HG02588 (cell line): ENCODE results near the gene AP3S2.
"Not testable (repeated sequence)": the region's sequence is repeated elsewhere in the genome, so short reads cannot be mapped to it uniquely, and the experiment has no call there.

ENCODE experiments used
- ATAC-seq: cut with Tn5 transposase; IDR thresholded peaks from one replicate; pipeline ENCODE4 v1.9.1; 2021; ENCODE audit warnings: mild to moderate bottlenecking, moderate library complexity; ENCODE audit not compliant: unreplicated experiment

The AP3S2 gene

DNA sequence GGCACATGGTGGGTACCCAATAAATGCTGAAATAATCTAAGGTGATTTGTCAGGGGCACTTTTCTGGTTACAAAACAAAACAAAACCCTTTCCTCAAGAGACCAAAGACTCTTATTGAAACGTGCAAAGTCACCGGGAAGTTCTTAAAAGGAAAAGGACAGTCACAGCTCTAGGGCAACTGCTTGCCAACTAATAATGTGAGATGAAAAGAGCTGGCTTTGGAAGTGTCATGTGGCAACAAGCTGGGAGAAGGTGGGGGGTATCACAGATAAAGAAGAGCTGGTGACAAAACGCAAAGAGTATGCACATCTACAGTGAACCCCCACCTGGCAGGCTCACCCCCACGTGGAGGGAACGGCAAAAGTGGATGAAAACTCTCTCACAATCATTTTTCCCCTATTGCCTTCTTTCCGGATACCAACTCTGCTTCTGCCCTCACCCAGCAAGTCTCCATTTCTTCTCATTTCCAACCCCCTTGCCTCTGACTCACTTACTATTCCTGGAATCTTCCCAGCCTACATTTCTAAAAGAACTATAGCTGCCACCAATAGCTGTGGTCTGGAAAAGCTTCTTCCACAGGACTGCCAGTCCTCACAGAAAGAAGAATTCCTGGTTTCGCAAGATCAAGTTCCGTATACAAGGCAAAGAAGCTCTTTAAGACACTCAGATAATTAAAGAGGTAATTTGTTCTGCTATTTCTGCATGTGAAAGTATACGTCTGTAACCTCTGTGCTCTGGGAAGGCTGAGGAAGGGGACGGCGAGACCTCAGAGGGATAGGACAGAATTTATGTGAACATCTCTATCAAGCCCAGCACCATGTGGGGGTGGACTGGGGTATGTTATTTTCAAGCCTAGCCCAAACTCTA, 57.3 kb downstream of the AP3S2 start:
- no peak for ATAC-seq

DNA sequence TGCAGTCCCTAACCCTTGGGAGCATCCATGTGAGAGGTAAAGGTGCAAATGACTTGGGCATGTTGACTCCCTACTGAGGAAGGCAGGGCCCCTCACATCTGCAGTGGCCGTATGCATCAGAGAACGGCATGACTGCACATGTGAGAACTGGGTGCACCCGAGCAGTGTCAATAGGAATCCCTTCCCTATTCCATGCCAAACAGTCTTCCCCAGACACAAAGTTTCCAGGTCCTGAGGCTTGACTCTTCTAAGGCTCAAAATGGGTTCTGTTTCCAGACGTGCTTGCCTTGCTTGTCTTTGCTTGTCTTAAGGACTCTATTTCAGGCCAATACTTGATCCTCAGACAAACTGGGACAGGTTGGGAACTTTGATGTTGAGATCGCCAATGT, 58.6 kb downstream of the AP3S2 start:
- no peak for ATAC-seq

- ATAC-seq, result not testable (repeated sequence)
These were observed 59.2 kb downstream of the AP3S2 start for GRCh38 chr15:89834465-89835175.

DNA sequence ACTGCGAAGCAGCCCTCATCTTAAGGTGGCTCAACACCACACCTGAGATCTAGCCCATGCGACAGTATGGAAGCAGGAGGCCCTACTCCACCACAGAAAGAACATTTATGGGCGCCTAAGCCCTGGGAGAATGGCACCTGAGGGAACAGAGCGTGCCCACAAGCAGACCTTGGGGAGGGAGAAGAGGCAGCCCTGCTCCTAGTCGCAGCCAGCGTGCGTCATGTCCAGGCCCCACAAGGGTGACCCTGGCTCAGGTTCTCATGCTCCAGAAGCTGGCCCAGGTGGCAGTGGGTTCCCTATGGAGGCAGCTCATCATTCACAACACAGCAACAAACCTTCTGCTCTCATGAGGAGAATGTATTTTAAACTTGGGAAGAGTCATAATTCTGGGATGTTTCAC, 59.8 kb downstream of the AP3S2 start:
- no peak for ATAC-seq

DNA sequence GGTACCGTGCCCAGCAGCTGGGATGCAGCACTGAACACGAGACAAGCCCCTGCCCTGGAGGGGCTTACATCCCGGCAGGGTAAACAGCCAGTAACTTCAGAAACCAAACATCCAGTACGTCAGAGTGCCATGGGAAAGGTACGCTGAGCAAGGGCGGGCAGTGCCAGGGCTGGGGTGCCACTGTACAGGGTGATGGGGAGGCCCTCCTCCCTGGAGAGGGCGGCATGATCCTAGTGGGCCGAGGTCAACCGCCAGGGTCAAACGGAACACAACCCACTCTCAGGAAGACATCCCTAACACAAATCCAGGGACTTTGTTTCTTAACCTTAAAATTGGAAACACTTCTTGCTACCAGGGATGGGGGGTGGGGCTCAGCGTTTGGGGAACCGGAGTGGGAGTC, 63.2 kb downstream of the AP3S2 start:
- no peak for ATAC-seq

- no peak for ATAC-seq
These were observed 64.0 kb downstream of the AP3S2 start for GRCh38 chr15:89829616-89830440.

DNA sequence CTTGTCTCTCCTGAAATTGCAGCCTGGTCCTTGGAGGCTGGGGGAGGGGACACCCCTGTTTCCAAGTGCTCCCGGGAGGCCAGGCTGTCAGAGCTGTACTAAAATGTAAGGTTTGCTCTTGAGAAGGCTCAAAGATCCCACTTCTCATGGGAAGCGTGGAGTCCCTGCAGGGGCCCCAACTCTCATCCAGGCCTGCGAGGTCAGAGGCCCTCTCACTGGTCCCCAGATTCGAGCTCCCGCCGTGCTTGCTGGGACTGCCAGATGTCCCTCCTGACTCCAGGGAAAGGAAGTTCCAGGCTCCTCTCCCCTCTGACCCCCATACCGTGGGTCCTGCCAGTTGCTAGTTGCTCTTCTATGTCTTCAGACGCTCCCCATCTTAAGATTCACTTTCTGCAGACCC, 64.6 kb downstream of the AP3S2 start:
- ATAC-seq, result no peak

DNA sequence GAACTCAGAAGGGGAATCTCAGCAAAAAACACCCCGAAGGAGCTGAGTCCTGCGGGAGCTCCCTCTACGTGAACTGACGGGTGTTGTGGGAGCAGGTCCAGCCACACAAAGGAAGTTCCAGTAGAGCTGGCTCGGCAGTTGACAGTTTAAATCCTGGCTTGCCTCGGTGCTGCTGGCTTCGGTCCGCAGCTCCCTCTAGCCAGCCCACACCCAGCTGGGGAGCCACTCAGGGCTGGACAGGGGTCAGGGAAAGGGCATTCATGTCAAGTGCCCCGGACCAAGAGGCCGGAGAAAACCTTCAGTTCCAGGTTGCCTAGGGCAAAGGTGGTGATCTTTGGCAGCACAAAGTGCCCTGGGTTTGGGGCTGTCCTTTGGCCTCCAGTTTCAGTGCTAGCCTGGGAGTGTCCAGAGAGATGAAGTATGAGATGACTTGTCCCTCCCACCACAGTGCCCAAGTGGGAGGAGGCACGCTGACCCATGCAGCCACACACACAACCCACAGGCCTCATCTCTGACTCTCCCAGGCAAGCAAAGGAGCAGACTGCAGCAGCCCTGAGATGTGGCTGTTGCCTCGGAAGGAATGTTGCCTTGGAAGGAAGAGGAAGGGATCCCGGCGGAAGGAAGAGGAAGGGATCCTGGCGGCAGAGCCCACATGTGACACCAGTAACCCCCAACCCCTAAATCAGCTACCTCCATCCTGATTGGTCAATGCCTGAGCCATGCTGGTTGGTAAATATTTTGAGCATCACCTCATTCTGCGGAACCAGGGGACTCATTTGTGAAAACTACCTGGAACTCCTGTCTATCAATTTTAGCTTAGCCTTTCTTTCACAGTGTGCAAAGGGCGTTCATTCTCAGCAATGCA, 65.3 kb downstream of the AP3S2 start:
- ATAC-seq, result no peak

GRCh38 chr15:89827829-89828228, 66.0 kb downstream of the AP3S2 start:
- ATAC-seq, result no peak

- ATAC-seq, result no peak
These were observed 66.8 kb downstream of the AP3S2 start for GRCh38 chr15:89826671-89827655.

GRCh38 chr15:89825271-89825940, 68.4 kb downstream of the AP3S2 start:
- ATAC-seq, result no peak

DNA sequence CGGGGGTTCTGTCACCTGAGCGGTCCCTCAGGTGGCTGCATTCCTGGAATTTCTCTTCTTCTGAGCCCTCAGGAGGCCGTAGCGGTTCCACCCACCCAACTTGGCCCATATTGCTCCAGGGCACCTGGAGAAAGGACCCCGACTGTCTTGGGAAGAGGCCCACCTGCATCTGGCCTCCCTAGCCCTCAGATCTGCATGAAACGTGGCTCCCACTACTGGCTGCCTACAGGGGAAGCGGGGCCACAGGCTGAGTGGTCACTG, 69.3 kb downstream of the AP3S2 start:
- no peak for ATAC-seq

GRCh38 chr15:89823836-89824606, 69.8 kb downstream of the AP3S2 start:
- ATAC-seq, result no peak

- ATAC-seq, result no peak
These were observed 70.7 kb downstream of the AP3S2 start for GRCh38 chr15:89822951-89823711.

DNA sequence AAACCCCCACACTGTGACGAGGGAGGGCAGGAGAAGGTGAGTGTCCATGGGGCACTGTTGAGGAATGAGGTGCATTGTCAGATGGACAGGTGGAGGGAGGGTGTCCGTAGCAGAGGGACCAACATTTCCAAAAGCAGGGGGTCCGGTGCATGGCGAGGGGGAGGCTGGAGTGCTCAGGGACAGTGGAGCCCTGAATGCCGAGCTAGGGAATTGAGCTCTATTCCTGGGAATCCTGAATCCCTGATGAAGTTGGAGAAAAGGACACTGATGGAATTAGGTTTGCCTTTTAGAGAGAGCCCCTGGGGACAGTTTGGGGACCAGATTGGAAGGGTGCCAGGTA, 71.2 kb downstream of the AP3S2 start:
- no peak for ATAC-seq

GRCh38 chr15:89822026-89822425, 71.8 kb downstream of the AP3S2 start:
- no peak for ATAC-seq
